Activated T-cell treated with anti-CD3 and anti-CD28 coated beads, Interleukin-2, amount 50 U/mL, for 24 hours (primary cell): ENCODE data around the gene STIM1.
"Not testable (repeated sequence)": the region's sequence is repeated elsewhere in the genome, so short reads cannot be mapped to it uniquely, and the experiment has no call there.

Source experiments
- DNase-seq: peaks from one replicate; pipeline ENCODE4 v3.0.0-alpha.2; 2020
- H3K27ac Mint-ChIP-seq: 2 replicates; pipeline ENCODE4 v1.8.0; 2020; ENCODE audit warnings: mild to moderate bottlenecking, mixed read lengths
- H3K27me3 Mint-ChIP-seq: 2 replicates; pipeline ENCODE4 v1.8.0; 2020; ENCODE audit warnings: mixed read lengths
- H3K36me3 Mint-ChIP-seq: 2 replicates; pipeline ENCODE4 v1.8.0; 2020; ENCODE audit warnings: low read depth, mixed read lengths
- H3K4me1 Mint-ChIP-seq: 2 replicates; pipeline ENCODE4 v1.8.0; 2020; ENCODE audit warnings: low read depth, mixed read lengths
- H3K4me3 Mint-ChIP-seq: 2 replicates; pipeline ENCODE4 v1.8.0; 2020; ENCODE audit warnings: mild to moderate bottlenecking, moderate library complexity, mixed read lengths
- H3K9me3 Mint-ChIP-seq: 2 replicates; pipeline ENCODE4 v1.8.0; 2020; ENCODE audit warnings: mixed read lengths

Gene STIM1

GRCh38 chr11:4093519-4094347 lies 238.3 kb downstream of the STIM1 start:
- Mint-ChIP-seq H3K4me1 (peaks cover 75% of the 10 kb centered on the region), H3K27me3 (no peaks in the 10 kb centered on the region), H3K27ac (peak overlapping the region; percentile 98), H3K9me3 (no peaks in the 10 kb centered on the region), H3K4me3 (peak overlapping the region; percentile 99), H3K36me3 (peaks cover 79% of the 10 kb centered on the region)
- DNase-seq, result no peak

- Mint-ChIP-seq H3K27me3 (no peaks in the 10 kb centered on the region), H3K4me1 (peaks cover 76% of the 10 kb centered on the region), H3K9me3 (no peaks in the 10 kb centered on the region), H3K27ac (peak within 1 kb of the TSS; percentile 98), H3K4me3 (peak within 1 kb of the TSS; percentile 99), H3K36me3 (peaks cover 78% of the 10 kb centered on the region)
- peak; percentile 97 for DNase-seq
Measured at GRCh38 chr11:4094348-4095291, 239.2 kb downstream of the STIM1 start, which contains the start of gene RRM1. Gene RRM1, plus strand, starts transcription at chr11:4094799. Its CDS starts 214 bp downstream, at chr11:4095013.

- Mint-ChIP-seq H3K4me3 (peak overlapping the region; percentile 99), H3K27me3 (no peaks in the 10 kb centered on the region), H3K36me3 (peaks cover 82% of the 10 kb centered on the region), H3K4me1 (peaks cover 76% of the 10 kb centered on the region), H3K9me3 (no peaks in the 10 kb centered on the region), H3K27ac (peak overlapping the region; percentile 98)
- no peak for DNase-seq
Measured at GRCh38 chr11:4095509-4096230, 240.2 kb downstream of the STIM1 start.

- Mint-ChIP-seq H3K27me3 (no peaks in the 10 kb centered on the region), H3K27ac (no peak overlapping the region), H3K4me3 (no peak overlapping the region), H3K4me1 (peaks cover 65% of the 10 kb centered on the region), H3K9me3 (no peaks in the 10 kb centered on the region), H3K36me3 (peaks cover 86% of the 10 kb centered on the region)
- no peak for DNase-seq
Measured at GRCh38 chr11:4098026-4098621, 242.7 kb downstream of the STIM1 start.

GRCh38 chr11:4102711-4103110 lies 247.2 kb downstream of the STIM1 start:
- H3K27ac Mint-ChIP-seq, result no peak overlapping the region
- no peaks in the 10 kb centered on the region for H3K9me3 Mint-ChIP-seq
- H3K36me3 Mint-ChIP-seq, result peaks cover 90% of the 10 kb centered on the region
- no peaks in the 10 kb centered on the region for H3K27me3 Mint-ChIP-seq
- peaks cover 46% of the 10 kb centered on the region for H3K4me1 Mint-ChIP-seq
- H3K4me3 Mint-ChIP-seq, result no peak overlapping the region
- DNase-seq, result no peak

- Mint-ChIP-seq H3K9me3 (no peaks in the 10 kb centered on the region), H3K27ac (no peak overlapping the region), H3K36me3 (peaks cover 91% of the 10 kb centered on the region), H3K4me3 (no peak overlapping the region), H3K4me1 (peaks cover 45% of the 10 kb centered on the region), H3K27me3 (no peaks in the 10 kb centered on the region)
- DNase-seq, result no peak
Measured at GRCh38 chr11:4103269-4103668, 247.8 kb downstream of the STIM1 start.

GRCh38 chr11:4105916-4106315 lies 250.5 kb downstream of the STIM1 start:
- H3K9me3 Mint-ChIP-seq, result no peaks in the 10 kb centered on the region
- DNase-seq, result no peak
- H3K4me3 Mint-ChIP-seq, result no peak overlapping the region
- H3K27ac Mint-ChIP-seq, result no peak overlapping the region
- no peaks in the 10 kb centered on the region for H3K27me3 Mint-ChIP-seq
- peaks cover 86% of the 10 kb centered on the region for H3K36me3 Mint-ChIP-seq
- peaks cover 21% of the 10 kb centered on the region for H3K4me1 Mint-ChIP-seq

- peaks cover 88% of the 10 kb centered on the region for H3K36me3 Mint-ChIP-seq
- no peaks in the 10 kb centered on the region for H3K27me3 Mint-ChIP-seq
- H3K4me1 Mint-ChIP-seq, result peaks cover 14% of the 10 kb centered on the region
- no peaks in the 10 kb centered on the region for H3K9me3 Mint-ChIP-seq
- DNase-seq, result no peak
- H3K27ac Mint-ChIP-seq, result no peak overlapping the region
- no peak overlapping the region for H3K4me3 Mint-ChIP-seq
Measured at GRCh38 chr11:4111834-4112233, 256.4 kb downstream of the STIM1 start.

GRCh38 chr11:4115128-4115527 lies 259.7 kb downstream of the STIM1 start:
- Mint-ChIP-seq H3K4me1 (peaks cover 25% of the 10 kb centered on the region), H3K9me3 (no peaks in the 10 kb centered on the region), H3K27me3 (no peaks in the 10 kb centered on the region), H3K27ac (peak overlapping the region; percentile 7), H3K36me3 (peaks cover 91% of the 10 kb centered on the region), H3K4me3 (no peak overlapping the region)
- DNase-seq, result no peak

GRCh38 chr11:4118107-4118506 lies 262.6 kb downstream of the STIM1 start:
- Mint-ChIP-seq H3K9me3 (no peaks in the 10 kb centered on the region), H3K4me1 (peaks cover 19% of the 10 kb centered on the region), H3K27me3 (no peaks in the 10 kb centered on the region), H3K4me3 (no peak overlapping the region), H3K36me3 (peaks cover 93% of the 10 kb centered on the region), H3K27ac (peak overlapping the region; percentile 83)
- no peak for DNase-seq

- H3K4me1 Mint-ChIP-seq, result peaks cover 3% of the 10 kb centered on the region
- peaks cover 96% of the 10 kb centered on the region for H3K36me3 Mint-ChIP-seq
- DNase-seq, result no peak
- H3K27ac Mint-ChIP-seq, result no peak overlapping the region
- no peak overlapping the region for H3K4me3 Mint-ChIP-seq
- H3K27me3 Mint-ChIP-seq, result no peaks in the 10 kb centered on the region
- H3K9me3 Mint-ChIP-seq, result no peaks in the 10 kb centered on the region
Measured at GRCh38 chr11:4123218-4123617, 267.8 kb downstream of the STIM1 start.

- Mint-ChIP-seq H3K4me1 (no peaks in the 10 kb centered on the region), H3K36me3 (peaks cover 96% of the 10 kb centered on the region), H3K27me3 (no peaks in the 10 kb centered on the region), H3K27ac (no peak overlapping the region), H3K9me3 (no peaks in the 10 kb centered on the region), H3K4me3 (no peak overlapping the region)
- no peak for DNase-seq
Measured at GRCh38 chr11:4125141-4125540, 269.7 kb downstream of the STIM1 start.

- no peaks in the 10 kb centered on the region for H3K4me1 Mint-ChIP-seq
- peaks cover 96% of the 10 kb centered on the region for H3K36me3 Mint-ChIP-seq
- no peaks in the 10 kb centered on the region for H3K27me3 Mint-ChIP-seq
- no peak overlapping the region for H3K27ac Mint-ChIP-seq
- no peak for DNase-seq
- no peaks in the 10 kb centered on the region for H3K9me3 Mint-ChIP-seq
- no peak overlapping the region for H3K4me3 Mint-ChIP-seq
Measured at GRCh38 chr11:4127357-4127756, 271.9 kb downstream of the STIM1 start.

GRCh38 chr11:4130219-4130618 lies 274.8 kb downstream of the STIM1 start:
- not testable (repeated sequence) for H3K27me3 Mint-ChIP-seq, H3K27ac Mint-ChIP-seq, DNase-seq, H3K9me3 Mint-ChIP-seq, H3K4me3 Mint-ChIP-seq, H3K4me1 Mint-ChIP-seq
- peaks cover 99% of the 10 kb centered on the region for H3K36me3 Mint-ChIP-seq
